ENCODE data around the gene NF1.

- no peak for TF ChIP-seq CTCF (IDR thresholded peaks at IDR 0.05)
- TF ChIP-seq POLR2A (IDR thresholded peaks at IDR 0.05) = no peak
Measured at GRCh38 chr17:31054761-31055160, 40.0 kb upstream of the NF1 start.

Data from heart left ventricle (tissue), 13 donors.